Lung (tissue), 12 donors: ENCODE results near the gene ASPSCR1. TPM values are rescaled to one million over a fixed set of nuclear protein-coding genes. Genes with fewer than 3 reads are reported as not detected.

Source experiments
- ATAC-seq: fragments of 200-7000 bp; cut with Tn5 transposase; one replicate; pipeline ENCODE4 v1.9.1; 2020; ENCODE audit warnings: moderate number of reproducible peaks; ENCODE audit not compliant: insufficient read depth, low FRiP score
- DNase-seq, 3 donors: peaks; one replicate each; pipeline ENCODE4 v3.0.0-alpha.2; 2013 to 2017
- H3K27ac ChIP-seq, 2 donors: one replicate each; pipeline ENCODE4 v1.5.1; 2013; ENCODE audit warnings: mild to moderate bottlenecking in 2 of 2, moderate library complexity in 2 of 2, control low read depth in 1 of 2, inconsistent platforms in 1 of 2, low read depth in 1 of 2, low read length in 1 of 2
- H3K27me3 ChIP-seq, 3 donors: one replicate each; pipeline ENCODE4 v1.5.1; 2013; ENCODE audit warnings: low read length in 2 of 3; ENCODE audit not compliant: control insufficient read depth in 3 of 3, insufficient read depth in 3 of 3
- H3K36me3 ChIP-seq, 4 donors: one replicate each; pipeline ENCODE4 v1.5.1; 2013; ENCODE audit warnings: low read length in 4 of 4, mild to moderate bottlenecking in 1 of 4, moderate library complexity in 1 of 4; ENCODE audit not compliant: control insufficient read depth in 4 of 4, insufficient read depth in 4 of 4
- H3K4me1 ChIP-seq, 5 donors: one replicate each; pipeline ENCODE4 v1.5.1; 2013; ENCODE audit warnings: low read length in 5 of 5, mild to moderate bottlenecking in 2 of 5, moderate library complexity in 1 of 5; ENCODE audit not compliant: control insufficient read depth in 5 of 5, insufficient read depth in 5 of 5
- H3K4me3 ChIP-seq: one replicate; pipeline ENCODE4 v1.5.1; 2013; ENCODE audit warnings: mild to moderate bottlenecking, control low read depth, moderate library complexity
- H3K9ac ChIP-seq, 2 donors: one replicate each; pipeline ENCODE4 v1.5.1; 2013; ENCODE audit warnings: low read length in 2 of 2, control low read depth in 1 of 2; ENCODE audit not compliant: insufficient read depth in 1 of 2
- H3K9me3 ChIP-seq, 4 donors: one replicate each; pipeline ENCODE4 v1.5.1; 2013; ENCODE audit warnings: low read length in 3 of 4, mild to moderate bottlenecking in 1 of 4, moderate library complexity in 1 of 4; ENCODE audit not compliant: control insufficient read depth in 4 of 4, insufficient read depth in 3 of 4
- CTCF ChIP-seq: IDR thresholded peaks from 2 replicates; pipeline ENCODE4 v1.5.1; 2012; ENCODE audit warnings: mild to moderate bottlenecking; ENCODE audit errors: control extremely low read depth, extremely low read depth
- WGBS, 2 donors: extraction: QIAGEN DNeasy Blood & Tissue Kit; methylation state at CpG; one replicate each; pipeline ENCODE4 v1.1.7; 2013; 5-methylcytosine and 5-hydroxymethylcytosine counted together
- polyA plus RNA-seq, 2 donors: library from polyadenylated mRNA; stranded (reverse); fragments of 200-250 nt; gene quantifications; one replicate each; pipeline ENCODE4 v1.2.1, GENCODE V29; 2013
- total RNA-seq, 2 donors: library from RNA; depleted of rRNA in 1 of 2; stranded (reverse); fragments of >200 nt in 1 of 2; gene quantifications; one replicate each; pipeline ENCODE4 v1.2.1, GENCODE V29; 2014 to 2021
- donor health status: control.
- donor health status: control.
- donor health status: Bipolar disorder and iron deficiency.
- donor health status: healthy.
- donor health status: DM: yes; HTN: yes; CAD: no.

The ASPSCR1 gene
- total and polyA plus RNA-seq, 4 donors = 22.9 to 68.6 (median 42.4) TPM

DNA sequence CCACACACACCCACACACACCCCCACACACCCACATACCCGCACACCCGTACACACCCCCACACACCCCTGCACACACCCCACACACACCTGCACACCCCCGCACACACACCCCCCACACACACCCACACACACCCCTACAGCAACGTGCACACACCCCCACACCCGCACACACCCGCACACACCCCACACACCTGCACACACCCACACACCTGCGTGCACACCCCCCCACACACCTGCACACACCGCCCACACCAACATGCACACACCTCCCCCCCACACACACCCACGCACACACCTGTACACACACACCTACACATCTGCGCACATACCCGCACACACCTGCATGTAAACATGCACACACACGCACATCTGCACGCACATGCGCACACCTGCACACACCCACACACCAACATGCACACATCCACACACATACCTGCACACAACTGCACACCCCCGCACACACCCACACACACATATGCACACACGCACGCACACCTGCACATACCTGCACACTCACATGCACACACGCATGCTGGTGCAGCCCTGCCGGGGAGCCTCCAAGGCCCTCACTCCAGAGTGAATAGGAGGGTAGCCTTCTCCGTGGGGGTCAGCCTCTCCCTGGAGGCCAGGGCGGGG is 7.5 kb downstream of the ASPSCR1 start:
- Histone ChIP-seq H3K27ac (no peak overlapping the region), H3K4me3 (no peak overlapping the region), H3K4me1 (peaks cover 0 to 5% (median 0%) of the 10 kb centered on the region in 5 donors), H3K36me3 (peaks cover 4 to 32% (median 15%) of the 10 kb centered on the region in 4 donors), H3K27me3 (no peaks in the 10 kb centered on the region), H3K9me3 (peaks cover 0 to 3% (median 0%) of the 10 kb centered on the region in 4 donors), H3K9ac (no peak overlapping the region)
- DNase-seq (no peak), ATAC-seq (no peak)
- no peak for TF ChIP-seq CTCF
- 96 to 98% methylated on average over 21 of the region's 21 CpGs for WGBS, 2 donors

GRCh38 chr17:81986606-81987005 is 9.2 kb downstream of the ASPSCR1 start:
- Histone ChIP-seq H3K27me3 (no peaks in the 10 kb centered on the region), H3K9me3 (peaks cover 0 to 3% (median 0%) of the 10 kb centered on the region in 4 donors), H3K4me1 (peaks cover 0 to 9% (median 7%) of the 10 kb centered on the region in 5 donors), H3K27ac (no peak overlapping the region), H3K4me3 (no peak overlapping the region), H3K36me3 (peaks cover 4 to 32% (median 17%) of the 10 kb centered on the region in 4 donors), H3K9ac (no peak overlapping the region)
- no peak for DNase-seq
- no peak for TF ChIP-seq CTCF
- WGBS, 2 donors = 97 to 98% methylated on average over 26 of the region's 26 CpGs
- no peak for ATAC-seq

DNA sequence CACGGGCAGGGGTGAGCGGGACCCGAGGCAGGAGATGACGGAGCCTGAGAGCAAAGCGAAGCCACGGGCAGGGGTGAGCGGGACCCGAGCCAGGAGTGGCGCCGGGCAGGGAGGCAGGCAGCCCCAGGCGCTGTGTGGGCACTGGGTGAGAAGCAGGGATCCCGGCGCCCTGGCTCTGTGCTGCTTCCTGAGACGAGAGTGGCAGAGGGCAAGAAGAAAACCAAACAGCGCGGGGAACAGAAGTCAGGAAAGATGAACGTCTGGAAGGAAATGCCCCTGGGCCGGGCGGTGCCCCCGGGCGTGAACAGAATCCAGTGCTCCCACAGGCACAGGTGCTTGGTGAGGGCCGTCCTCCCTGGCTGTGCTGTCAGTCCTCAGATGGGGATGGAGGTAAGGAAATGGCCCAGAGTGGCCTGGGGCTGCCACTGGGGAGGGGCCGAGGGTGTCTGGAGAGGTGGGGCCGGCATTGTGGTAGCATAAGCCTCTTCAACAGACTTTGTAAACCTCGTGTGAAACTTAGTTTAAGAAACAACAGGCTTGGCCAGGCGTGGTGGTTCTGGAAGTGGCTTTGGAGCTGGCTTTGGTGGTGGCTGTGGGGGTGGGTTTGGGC is 9.8 kb downstream of the ASPSCR1 start:
- Histone ChIP-seq H3K9me3 (peaks cover 0 to 3% (median 0%) of the 10 kb centered on the region in 4 donors), H3K27ac (no peak overlapping the region), H3K27me3 (no peaks in the 10 kb centered on the region), H3K36me3 (peaks cover 4 to 32% (median 17%) of the 10 kb centered on the region in 4 donors), H3K9ac (no peak overlapping the region), H3K4me1 (peaks cover 0 to 15% (median 11%) of the 10 kb centered on the region in 5 donors), H3K4me3 (no peak overlapping the region)
- 87 to 90% methylated on average over 26 of the region's 26 CpGs for WGBS, 2 donors
- ATAC-seq = no peak
- no peak for DNase-seq
- TF ChIP-seq CTCF = no peak
